HCT116 (cell line): Measurements from ENCODE around the gene TFAP2B. TPM values are rescaled to one million over a fixed set of nuclear protein-coding genes. Genes with fewer than 3 reads are reported as not detected.

Experiments used
- ATAC-seq: fragments of 200-7000 bp; cut with Tn5 transposase; 2 replicates; pipeline ENCODE4 v1.9.1; 2020; ENCODE audit warnings: mild to moderate bottlenecking, moderate library complexity
- BruUV-seq: library from RNA; stranded (reverse); fragments of 400-500 nt; replicated peaks from 2 replicates; lab custom pipeline; 2021; lab: Mats Ljungman, UMichigan
- CTCF ChIA-PET: fragments of 300-600 bp; sonication (Branson Sonifier 250); formaldehyde crosslinking; loops from one replicate; lab custom pipeline; 2021; ENCODE audit warnings: antibody characterized with exemption; lab: Charles Lee
- POLR2A ChIA-PET: fragments of 300-600, 350-600 bp; sonication (Branson Sonifier 250); formaldehyde crosslinking; loops from one replicate; lab custom pipeline; 2021; ENCODE audit warnings: antibody characterized with exemption; lab: Charles Lee
- RAD21 ChIA-PET, 2 experiments: fragments of 300-600 bp; sonication (Branson Sonifier 250); formaldehyde crosslinking; loops; one replicate each; lab custom pipeline; 2023; ENCODE audit warnings: low total read pairs in 2 of 2; ENCODE audit not compliant: uncharacterized antibody in 2 of 2, unreplicated experiment in 2 of 2, low non-redundant PET in 1 of 2; lab: Charles Lee
- DNase-seq: peaks from one replicate; pipeline ENCODE4 v3.0.0-alpha.2; 2010; ENCODE audit warnings: low read depth, low spot score
- H2AFZ ChIP-seq: fragments of 200-600 bp; shearing (Covaris generic), sonication (generic); 2 replicates; pipeline ENCODE4 v1.6.1; 2017; ENCODE audit warnings: low read depth, mixed run types, mixed read lengths, antibody characterized with exemption, low read length; ENCODE audit not compliant: poor library complexity, severe bottlenecking
- H3K27ac ChIP-seq: 2 replicates; pipeline ENCODE4 v1.5.1; 2012; ENCODE audit warnings: low read depth, low read length
- H3K27me3 ChIP-seq: fragments of 200-600 bp; sonication (generic); 2 replicates; pipeline ENCODE4 v1.6.1; 2016; ENCODE audit warnings: mixed run types, low read length, mixed read lengths; ENCODE audit not compliant: insufficient read depth
- H3K36me3 ChIP-seq, 2 experiments: fragments of 200-500 bp in 1 of 2; fragments of 200-600 bp in 1 of 2; sonication (Bioruptor generic) in 1 of 2; sonication (generic) in 1 of 2; 2 replicates each; pipeline versions ENCODE4 v1.5.1 to v1.6.1; 2014 to 2016; ENCODE audit warnings: low read length in 2 of 2, inconsistent platforms in 1 of 2, mixed read lengths in 1 of 2, mixed run types in 1 of 2; ENCODE audit not compliant: insufficient read depth in 2 of 2, control insufficient read depth in 1 of 2
- H3K4me1 ChIP-seq, 2 experiments: fragments of 200-600 bp in 1 of 2; sonication (generic) in 1 of 2; 2 replicates each; pipeline versions ENCODE4 v1.5.1 to v1.6.1; 2012 to 2017; ENCODE audit warnings: low read length in 2 of 2, inconsistent platforms in 1 of 2, mild to moderate bottlenecking in 1 of 2, mixed read lengths in 1 of 2, mixed run types in 1 of 2, moderate library complexity in 1 of 2; ENCODE audit not compliant: insufficient read depth in 2 of 2, control insufficient read depth in 1 of 2
- H3K4me2 ChIP-seq: fragments of 200-600 bp; sonication (generic); 2 replicates; pipeline ENCODE4 v1.6.1; 2017; ENCODE audit warnings: mixed run types, low read length, mixed read lengths
- H3K4me3 ChIP-seq, 2 experiments: fragments of 200-600 bp in 1 of 2; sonication (generic) in 1 of 2; replicated peaks in 1 of 2; 2 replicates each; pipeline ENCODE4 v1.5.1; 2011 to 2016; ENCODE audit warnings: low read length in 2 of 2, control low read depth in 1 of 2, low read depth in 1 of 2, mild to moderate bottlenecking in 1 of 2, mixed read lengths in 1 of 2, mixed run types in 1 of 2
- H3K79me2 ChIP-seq: fragments of 200-600 bp; sonication (generic); 2 replicates; pipeline ENCODE4 v1.6.1; 2017; ENCODE audit warnings: mild to moderate bottlenecking, mixed run types, low read length, moderate library complexity, mixed read lengths; ENCODE audit not compliant: insufficient read depth
- H3K9ac ChIP-seq: fragments of 200-600 bp; sonication (generic); 2 replicates; pipeline ENCODE4 v1.6.1; 2016; ENCODE audit warnings: low read length, mixed read lengths
- H3K9me2 ChIP-seq: fragments of 200-600 bp; sonication (generic), shearing (Covaris generic); 2 replicates; pipeline ENCODE4 v1.6.1; 2017; ENCODE audit warnings: mixed run types, mild to moderate bottlenecking, moderate library complexity; ENCODE audit not compliant: insufficient read depth
- H3K9me3 ChIP-seq, 2 experiments: fragments of 200-500 bp in 1 of 2; fragments of 200-600 bp in 1 of 2; sonication (Bioruptor generic) in 1 of 2; sonication (generic) in 1 of 2; 2 replicates each; pipeline ENCODE4 v1.6.1; 2014 to 2017; ENCODE audit warnings: low read length in 2 of 2, mixed read lengths in 2 of 2, inconsistent platforms in 1 of 2, low read depth in 1 of 2, mild to moderate bottlenecking in 1 of 2, mixed run types in 1 of 2, moderate library complexity in 1 of 2; ENCODE audit not compliant: control insufficient read depth in 1 of 2, insufficient read depth in 1 of 2
- H4K20me1 ChIP-seq: fragments of 200-600 bp; sonication (generic), shearing (Covaris generic); 2 replicates; pipeline ENCODE4 v1.6.1; 2017; ENCODE audit warnings: mixed run types, mild to moderate bottlenecking, moderate library complexity; ENCODE audit not compliant: insufficient read depth
- CBX3 ChIP-seq: IDR thresholded peaks from 2 replicates; pipeline ENCODE4 v1.6.1; 2012; ENCODE audit warnings: low read depth
- CEBPB ChIP-seq: IDR thresholded peaks from 2 replicates; pipeline ENCODE4 v1.6.1; 2012; ENCODE audit warnings: low read depth
- CTCF ChIP-seq, 3 experiments: fragments of 200-600 bp in 1 of 3; sonication (generic) in 1 of 3; IDR thresholded peaks in 2 of 3; conservative IDR thresholded peaks in 1 of 3; 2 replicates each; pipeline ENCODE4 v1.5.1; 2012 to 2017; ENCODE audit warnings: low read depth in 2 of 3, low read length in 2 of 3, antibody characterized with exemption in 1 of 3, borderline replicate concordance in 1 of 3, control low read depth in 1 of 3, mild to moderate bottlenecking in 1 of 3, mixed read lengths in 1 of 3, mixed run types in 1 of 3, moderate library complexity in 1 of 3; ENCODE audit not compliant: insufficient read depth in 1 of 3
- EGR1 ChIP-seq: IDR thresholded peaks from 2 replicates; pipeline ENCODE4 v1.6.1; 2012; ENCODE audit warnings: low read depth
- ELF1 ChIP-seq: IDR thresholded peaks from 2 replicates; pipeline ENCODE4 v1.6.1; 2012; ENCODE audit warnings: low read depth, borderline replicate concordance
- EZH2 ChIP-seq: fragments of 200-600 bp; sonication (generic); IDR thresholded peaks from 2 replicates; pipeline ENCODE4 v1.6.1; 2017; ENCODE audit warnings: antibody characterized with exemption, mixed run types
- FOSL1 ChIP-seq: IDR thresholded peaks from 2 replicates; pipeline ENCODE4 v1.6.1; 2012; ENCODE audit warnings: low read depth
- JUND ChIP-seq: IDR thresholded peaks from 2 replicates; pipeline ENCODE4 v1.6.1; 2012
- POLR2A ChIP-seq: IDR thresholded peaks from 2 replicates; pipeline ENCODE4 v1.7.0; 2011; ENCODE audit warnings: borderline replicate concordance; ENCODE audit not compliant: insufficient read depth, insufficient read length; ENCODE audit errors: extremely low read depth
- REST ChIP-seq: IDR thresholded peaks from 2 replicates; pipeline ENCODE4 v1.6.1; 2012; ENCODE audit warnings: low read depth
- SIN3A ChIP-seq: IDR thresholded peaks from 2 replicates; pipeline ENCODE4 v1.6.1; 2012; ENCODE audit warnings: low read depth
- TCF7L2 ChIP-seq: IDR thresholded peaks from 2 replicates; pipeline ENCODE4 v1.7.0; 2011; ENCODE audit warnings: borderline replicate concordance, inconsistent platforms; ENCODE audit not compliant: insufficient read depth, insufficient read length; ENCODE audit errors: extremely low read depth
- YY1 ChIP-seq: IDR thresholded peaks from 2 replicates; pipeline ENCODE4 v1.6.1; 2011; ENCODE audit warnings: low read length, low read depth, moderate library complexity, mild to moderate bottlenecking; ENCODE audit not compliant: insufficient replicate concordance; ENCODE audit errors: extremely low read depth
- ZBTB33 ChIP-seq: IDR thresholded peaks from 2 replicates; pipeline ENCODE4 v1.6.1; 2011; ENCODE audit warnings: mild to moderate bottlenecking, low read length, moderate library complexity; ENCODE audit not compliant: insufficient replicate concordance; ENCODE audit errors: extremely low read depth
- ZFX ChIP-seq: fragments of 450-650 bp; IDR thresholded peaks from 2 replicates; pipeline ENCODE4 v1.6.1; 2017
- ZNF274 ChIP-seq: fragments of 200-500 bp; sonication (Bioruptor generic); IDR thresholded peaks from 2 replicates; pipeline ENCODE4 v1.6.1; 2014; ENCODE audit warnings: mild to moderate bottlenecking, low read depth, low read length, inconsistent platforms
- intact Hi-C: fragments of 100-400 bp; cut with micrococcal nuclease; formaldehyde crosslinking; loops from 2 replicates; pipeline ENCODE4 v1.10.0; 2022
- total RNA-seq: library from RNA; stranded (reverse); gene quantifications from one replicate; pipeline ENCODE4 v1.2.1, GENCODE V29; 2021; ENCODE audit not compliant: unreplicated experiment
- TF ChIP-seq, protein P1 (sequence below): IDR thresholded peaks from 2 replicates; pipeline ENCODE4 v1.6.1; 2012
- TF ChIP-seq, protein P2 (sequence below): IDR thresholded peaks from 2 replicates; pipeline ENCODE4 v1.6.1; 2012

TFAP2B gene
- total RNA-seq, 1 experiment from 2014 or later: not detected

GRCh38 chr6:50887112-50887511 lies 68.4 kb downstream of the TFAP2B start:
- no TSS peak for BruUV-seq
- RAD21 ChIA-PET: no interaction called here
- Histone ChIP-seq H3K9me3 (peaks cover 5 to 11% of the 10 kb centered on the region in 2 experiments; a peak in 2 of 4 replicates), H3K79me2 (no peaks in the 10 kb centered on the region), H3K27ac (no peak overlapping the region), H4K20me1 (no peaks in the 10 kb centered on the region), H3K9ac (no peak overlapping the region), H3K9me2 (no peaks in the 10 kb centered on the region), H3K4me1 (no peaks in the 10 kb centered on the region), H3K4me2 (no peak overlapping the region), H3K4me3 (no peak overlapping the region), H2AFZ (no peak overlapping the region), H3K36me3 (no peaks in the 10 kb centered on the region), H3K27me3 (no peaks in the 10 kb centered on the region)
- POLR2A ChIA-PET: no interaction called here
- intact Hi-C loops: no loop called here
- no peak for ATAC-seq
- CTCF ChIA-PET: no interaction called here
- TF ChIP-seq FOSL1 (no peak), ZBTB33 (no peak), CTCF (IDR thresholded peaks at IDR 0.05 in 2 of 3, conservative IDR thresholded peaks at IDR 0.05 in 1 of 3; ENCODE audit: borderline replicate concordance in 1 of 3, insufficient read depth in 1 of 3, low read depth in 2 of 3, low read length in 2 of 3) (no peak), EGR1 (no peak), ELF1 (no peak), ZFX (no peak), SIN3A (no peak), POLR2A (no peak), TCF7L2 (no peak), ZNF274 (no peak), REST (no peak), CEBPB (no peak), JUND (no peak), CBX3 (no peak), YY1 (no peak), EZH2 (no peak)
- TF ChIP-seq, protein P1, sequence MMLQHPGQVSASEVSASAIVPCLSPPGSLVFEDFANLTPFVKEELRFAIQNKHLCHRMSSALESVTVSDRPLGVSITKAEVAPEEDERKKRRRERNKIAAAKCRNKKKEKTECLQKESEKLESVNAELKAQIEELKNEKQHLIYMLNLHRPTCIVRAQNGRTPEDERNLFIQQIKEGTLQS: no peak
- TF ChIP-seq, protein P2, sequence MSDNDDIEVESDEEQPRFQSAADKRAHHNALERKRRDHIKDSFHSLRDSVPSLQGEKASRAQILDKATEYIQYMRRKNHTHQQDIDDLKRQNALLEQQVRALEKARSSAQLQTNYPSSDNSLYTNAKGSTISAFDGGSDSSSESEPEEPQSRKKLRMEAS: no peak
- DNase-seq: no peak
